Stimulated activated CD8-positive, alpha-beta memory T cell treated with anti-CD3 and anti-CD28 coated beads, Interleukin-2, amount 100 ng/mL, for 48 hours (primary cell): ENCODE measurements around the gene TENM3.
"Not testable (repeated sequence)": the region's sequence is repeated elsewhere in the genome, so short reads cannot be mapped to it uniquely, and the experiment has no call there.

Source experiments
- DNase-seq, 2 donors: peaks; one replicate each; pipeline ENCODE4 v3.0.0-alpha.2; 2020; ENCODE audit warnings: low read depth in 2 of 2

Gene TENM3

DNA sequence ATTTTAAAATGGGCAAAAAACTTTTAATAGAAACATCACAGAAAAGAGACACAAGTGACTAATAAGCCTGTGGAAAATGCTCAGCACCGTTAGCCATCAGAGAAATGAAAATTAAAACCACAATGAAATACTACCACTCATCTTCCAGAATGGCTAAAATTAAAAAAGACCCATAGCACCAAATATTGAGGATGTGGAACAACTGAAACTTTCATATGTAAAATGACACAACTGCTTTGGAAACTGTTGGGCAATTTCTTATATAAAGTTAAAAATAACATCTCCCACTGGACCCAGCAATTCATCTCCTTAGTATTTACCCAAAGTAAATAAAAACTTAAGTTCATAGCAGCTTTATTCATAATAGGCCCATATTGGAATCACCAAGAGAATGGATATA is 94.2 kb downstream of the TENM3 start:
- no peak for DNase-seq

DNA sequence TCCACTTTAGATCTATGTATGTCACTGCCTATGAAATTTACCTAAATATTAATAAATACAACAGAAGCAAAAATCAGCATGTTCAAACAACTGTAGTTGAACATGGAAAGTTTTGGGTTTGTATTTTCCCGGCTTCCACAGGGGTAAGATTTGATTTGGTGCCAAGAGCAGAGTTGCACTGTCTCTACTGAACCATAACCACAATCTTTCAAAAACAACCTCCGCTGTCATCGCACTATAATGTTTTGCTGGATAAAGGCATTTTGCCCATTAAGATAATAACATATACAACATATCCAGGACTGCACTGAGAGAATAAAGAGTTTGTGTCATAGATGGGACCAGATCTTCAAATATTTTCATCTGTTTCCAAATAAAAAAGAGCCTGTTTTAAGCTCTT is 94.9 kb downstream of the TENM3 start:
- no peak for DNase-seq

DNA sequence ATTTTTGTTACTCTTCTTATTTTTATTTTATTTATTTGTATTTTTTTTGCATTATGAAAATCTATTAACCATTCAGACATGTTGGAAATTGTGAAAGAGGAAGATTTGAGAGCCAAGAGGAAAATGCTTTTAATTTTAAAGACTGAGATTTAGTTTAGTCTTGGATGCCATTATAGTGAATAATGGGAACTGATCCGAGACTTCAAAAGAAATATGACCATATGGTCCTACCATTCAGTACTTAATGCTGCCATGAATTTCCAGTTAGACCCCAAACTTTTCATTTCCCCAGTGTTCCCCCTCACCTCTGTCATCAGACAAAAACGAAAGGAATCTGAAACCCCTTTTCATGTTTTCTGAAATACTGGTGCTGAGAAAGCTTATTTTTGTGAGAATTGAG is 95.5 kb downstream of the TENM3 start:
- no peak for DNase-seq

GRCh38 chr4:182339221-182339641 is 96.0 kb downstream of the TENM3 start:
- no peak for DNase-seq

DNA sequence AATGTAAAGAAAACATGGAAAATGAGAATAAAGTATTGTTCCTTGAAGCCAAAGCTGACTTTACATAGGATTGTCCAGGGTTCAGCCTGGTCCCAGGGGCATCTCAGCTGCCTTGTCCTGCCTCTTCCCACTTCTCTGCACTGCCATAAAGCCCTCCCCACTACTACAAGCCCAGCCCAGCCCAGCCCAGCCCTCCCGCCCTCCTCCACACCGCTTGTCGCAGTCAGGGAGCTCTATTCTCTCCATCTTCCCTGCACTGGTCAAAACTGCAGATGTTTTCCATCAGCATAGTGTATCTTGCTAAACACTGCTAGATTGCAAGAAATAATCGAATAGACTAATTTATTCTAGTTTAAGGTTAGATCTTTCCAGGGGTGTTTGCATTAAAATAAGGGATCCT is 100.3 kb downstream of the TENM3 start:
- no peak for DNase-seq

DNA sequence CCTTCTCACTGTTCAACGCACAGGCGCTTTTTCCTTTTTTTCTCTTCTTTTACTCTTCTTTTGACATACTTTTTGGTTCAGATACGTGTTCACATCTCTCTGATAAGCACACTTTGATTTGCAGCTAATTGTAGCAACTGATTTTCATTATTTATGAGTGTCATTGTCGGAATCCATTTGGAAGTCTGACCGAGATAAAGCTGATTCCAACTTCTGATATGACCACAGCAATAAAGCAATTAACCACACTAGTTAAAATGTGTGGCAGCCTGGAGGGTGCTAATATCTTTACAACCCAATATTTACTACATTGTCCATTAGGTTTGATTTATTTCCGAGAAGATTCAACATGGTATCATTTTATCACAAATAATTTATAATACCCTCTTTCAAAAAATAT is 101.8 kb downstream of the TENM3 start:
- DNase-seq: no peak

DNA sequence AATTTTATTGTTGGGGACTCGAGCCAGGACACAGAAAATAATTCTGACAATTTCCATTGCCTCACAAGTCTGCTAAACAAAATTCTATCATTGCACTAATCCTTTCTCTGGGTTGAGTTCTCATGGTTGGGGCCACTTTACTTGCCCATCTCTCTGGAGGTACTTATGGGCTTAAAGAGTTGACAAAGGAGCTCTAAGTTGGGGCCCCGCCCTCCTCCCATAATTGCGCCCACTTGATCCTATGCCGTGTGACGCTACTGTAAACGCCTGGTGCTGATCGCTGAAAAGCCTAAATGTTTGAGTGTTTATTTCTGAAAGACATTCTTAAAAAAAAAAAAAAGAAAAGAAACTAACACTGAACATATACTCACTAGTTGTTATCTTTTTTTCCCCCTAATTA is 103.0 kb downstream of the TENM3 start:
- DNase-seq: no peak

GRCh38 chr4:182346675-182347375 is 103.6 kb downstream of the TENM3 start:
- DNase-seq: no peak

DNA sequence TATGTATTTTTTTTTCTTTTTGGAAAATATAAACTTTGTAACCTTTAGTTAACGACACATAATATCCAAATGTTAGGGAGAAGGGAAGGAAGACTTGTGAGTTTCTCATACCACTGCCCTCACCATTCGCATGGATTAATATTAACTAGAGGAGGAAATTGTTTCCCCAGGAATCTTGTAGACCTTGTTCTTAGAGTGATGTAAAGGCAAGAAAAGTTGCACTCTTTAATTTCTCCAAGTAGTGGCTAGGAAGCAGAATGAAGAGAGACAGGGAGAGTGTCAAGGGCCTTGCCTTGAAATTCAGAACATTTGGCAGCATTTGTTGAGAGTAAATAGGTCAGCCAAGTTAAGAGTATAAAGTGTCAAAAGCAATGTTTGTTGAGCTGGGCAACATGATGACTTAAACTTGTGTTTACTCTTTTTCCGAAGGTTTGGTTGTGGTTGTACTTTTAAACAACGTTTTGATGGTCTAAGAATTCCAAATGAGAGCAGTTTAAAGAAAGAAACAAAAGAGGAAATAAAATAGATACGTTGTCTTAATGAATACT is 105.7 kb downstream of the TENM3 start:
- no peak for DNase-seq

- DNase-seq: no peak
These were observed 106.8 kb downstream of the TENM3 start for GRCh38 chr4:182350041-182350440.

- DNase-seq: no peak
These were observed 108.3 kb downstream of the TENM3 start for GRCh38 chr4:182351485-182351884.

DNA sequence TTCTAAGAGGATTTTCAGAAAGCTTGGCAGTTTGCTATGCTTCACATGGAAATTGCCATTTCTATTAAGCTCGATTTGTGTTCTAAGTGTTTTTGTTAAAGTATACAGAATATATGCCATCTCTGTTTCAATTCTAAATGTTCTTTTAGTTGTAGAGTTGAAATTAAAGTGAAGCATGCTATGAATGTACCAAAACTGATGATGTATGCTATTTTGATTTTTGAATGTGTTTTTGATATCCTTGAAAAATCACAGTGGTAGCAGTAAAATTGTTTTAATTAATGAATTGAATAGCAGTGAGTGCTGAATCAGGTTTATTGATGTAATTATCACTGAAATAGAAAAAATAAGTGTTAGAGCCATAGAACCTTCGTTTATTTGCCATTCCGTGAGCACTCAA is 110.9 kb downstream of the TENM3 start:
- DNase-seq: no peak

DNA sequence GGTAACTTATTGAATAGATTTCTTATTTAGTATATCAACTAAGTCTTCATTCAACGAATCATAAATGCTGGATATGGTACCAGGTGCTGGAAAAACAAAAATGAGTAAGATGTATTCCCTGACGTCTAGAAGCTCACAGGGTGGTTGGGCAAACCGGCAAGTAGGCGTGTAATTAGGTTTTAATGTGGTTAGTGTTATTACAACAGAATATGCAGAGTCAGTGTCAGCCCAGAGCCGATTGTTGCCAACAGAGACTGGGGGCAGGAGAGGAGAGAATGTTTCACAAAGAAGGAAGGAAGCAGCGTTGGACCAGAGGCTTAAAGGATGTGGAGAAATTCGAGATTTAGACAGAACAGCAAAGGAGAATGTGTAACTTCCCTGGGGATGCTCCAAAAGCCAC is 111.7 kb downstream of the TENM3 start:
- no peak for DNase-seq

DNA sequence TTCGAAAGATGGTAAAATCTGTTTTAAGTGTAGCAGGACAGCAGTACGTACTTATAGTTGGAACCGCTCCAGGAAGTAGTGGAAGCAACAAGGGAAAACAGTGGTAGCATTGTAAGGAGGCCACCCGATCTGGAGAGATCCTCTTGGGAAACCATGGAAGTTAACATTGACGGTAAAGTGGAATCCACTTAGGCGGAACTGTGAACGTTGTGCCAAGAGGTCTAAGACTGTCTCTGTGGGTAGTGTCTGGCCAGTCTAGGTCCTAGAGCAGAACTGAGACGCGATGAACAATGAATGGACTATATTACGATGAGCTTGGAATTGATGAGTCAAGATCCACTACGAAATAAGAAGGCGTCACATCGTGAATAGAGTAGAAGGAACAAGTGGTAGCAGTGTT is 124.0 kb downstream of the TENM3 start:
- no peak for DNase-seq

DNA sequence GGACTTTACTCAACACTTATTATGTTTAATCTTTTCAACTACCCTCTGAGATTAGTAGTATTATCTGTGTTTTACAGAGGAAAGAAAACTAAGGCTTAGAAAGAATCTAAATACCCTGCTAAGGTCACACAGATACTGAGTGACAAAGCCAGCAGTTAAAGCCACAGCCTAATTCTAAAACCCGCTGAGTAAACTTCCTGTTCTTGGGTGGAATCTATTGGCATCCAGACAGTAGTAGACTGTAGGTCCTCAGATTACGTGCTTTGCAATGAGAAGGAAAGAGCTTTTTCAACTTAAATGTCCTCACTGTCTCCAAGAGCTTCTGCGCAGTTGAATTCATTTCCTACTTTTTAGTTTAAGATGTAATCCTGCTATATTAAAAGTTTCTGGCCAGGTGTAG is 126.0 kb downstream of the TENM3 start:
- DNase-seq: no peak

DNA sequence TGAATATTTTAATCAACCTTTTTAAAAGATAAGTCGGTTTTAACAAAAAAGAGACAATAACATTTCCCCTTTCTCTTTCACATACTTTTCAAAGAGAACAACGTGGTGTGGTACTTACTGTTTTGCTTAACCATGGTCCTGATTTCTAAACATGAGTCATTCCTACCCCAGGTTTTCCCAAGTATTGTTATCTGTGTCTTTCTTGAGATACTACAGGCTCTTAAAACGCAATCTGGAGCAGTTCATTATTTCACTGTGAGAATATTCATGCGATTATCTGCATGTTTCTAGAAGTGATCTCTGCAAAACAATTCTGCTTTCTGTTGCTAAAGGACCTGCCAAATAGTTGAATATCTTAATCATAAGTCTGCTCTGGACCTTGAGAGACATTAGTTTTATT is 127.3 kb downstream of the TENM3 start:
- no peak for DNase-seq

- DNase-seq: no peak
These were observed 137.6 kb downstream of the TENM3 start for GRCh38 chr4:182380771-182381181.

DNA sequence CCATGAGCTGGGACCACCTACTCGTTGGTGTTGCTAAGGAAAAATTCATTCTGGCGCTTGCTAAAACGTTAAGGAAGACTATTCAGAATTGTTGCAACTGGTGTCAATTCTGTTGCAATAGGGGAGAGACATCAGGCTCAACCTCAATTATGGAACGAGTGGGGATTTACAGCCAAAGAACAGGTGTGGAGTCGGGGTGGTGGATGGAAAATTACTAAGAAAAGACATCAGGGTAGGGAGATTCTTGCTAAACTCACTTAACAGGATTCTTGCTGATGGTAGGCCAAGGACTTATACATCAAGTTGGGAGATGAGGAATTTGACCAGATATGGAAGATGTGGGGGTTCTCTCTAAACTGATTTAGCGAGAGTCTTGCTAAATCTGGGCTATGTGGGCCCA is 139.7 kb downstream of the TENM3 start:
- DNase-seq: no peak

- DNase-seq: no peak
These were observed 141.5 kb downstream of the TENM3 start for GRCh38 chr4:182384631-182385091.

DNA sequence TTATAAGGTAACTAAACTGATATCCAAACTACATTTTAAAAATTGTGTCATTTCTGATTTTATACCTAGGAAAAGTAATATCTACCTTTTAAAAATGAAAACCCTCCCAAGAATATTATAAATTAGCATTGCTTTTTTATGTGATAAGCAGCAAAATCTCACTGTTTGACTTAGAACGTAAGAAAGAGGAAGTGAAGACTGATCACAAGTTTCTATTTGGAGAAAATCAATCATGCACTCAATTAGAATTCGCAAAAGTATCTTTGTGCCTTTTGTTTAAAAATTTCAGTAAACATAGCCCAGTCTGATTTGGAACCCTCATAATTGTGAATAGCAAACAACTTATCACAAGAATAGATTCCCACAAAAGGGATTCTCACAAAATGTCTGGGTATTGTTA is 142.7 kb downstream of the TENM3 start:
- DNase-seq: no peak

- not testable (repeated sequence) for DNase-seq
These were observed 143.4 kb downstream of the TENM3 start for GRCh38 chr4:182386576-182386975.

DNA sequence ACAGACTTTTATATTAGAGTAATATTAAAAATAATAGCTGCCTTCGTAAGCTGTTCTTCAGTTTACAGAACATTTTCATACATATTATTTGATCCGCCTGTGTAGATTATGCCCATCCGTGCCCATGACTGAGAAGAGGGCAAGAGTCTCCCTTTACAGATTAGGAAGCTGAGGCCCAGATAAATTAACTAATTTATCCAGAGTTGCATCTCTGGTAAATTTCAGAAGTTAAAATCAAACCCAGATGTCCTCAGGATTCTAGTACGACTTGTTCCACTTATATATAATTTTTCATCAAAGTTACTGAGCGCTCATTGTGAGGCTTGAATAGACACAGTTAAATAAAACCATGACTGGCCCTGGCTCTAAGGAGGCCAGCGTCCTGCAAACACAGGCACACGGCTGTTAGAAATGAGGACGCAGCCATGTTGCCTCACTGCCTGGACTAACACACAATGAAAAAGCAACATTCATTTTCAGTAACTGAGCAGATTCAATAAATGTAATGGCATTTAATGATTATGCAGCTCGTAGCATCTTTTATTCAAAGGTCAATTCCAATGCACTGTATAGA is 148.0 kb downstream of the TENM3 start:
- no peak for DNase-seq

DNA sequence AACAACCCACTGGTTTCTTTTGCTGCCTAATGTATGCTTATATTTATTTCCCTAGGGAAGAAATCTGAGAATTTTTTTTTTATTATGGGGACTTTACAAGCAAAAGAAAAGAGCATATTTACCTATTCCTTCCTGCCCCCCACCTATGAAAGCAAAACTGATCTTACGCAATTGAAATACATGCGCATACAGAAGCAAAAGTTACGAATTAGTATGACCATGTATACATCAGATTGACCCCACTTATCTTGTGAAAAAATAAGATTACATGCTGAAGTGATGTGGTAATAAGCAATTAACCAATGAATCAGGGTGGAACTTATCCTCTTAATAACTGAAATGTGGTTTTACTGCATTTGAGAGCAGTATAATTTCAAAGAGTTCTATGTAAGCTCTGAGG is 151.0 kb downstream of the TENM3 start:
- no peak for DNase-seq

- no peak for DNase-seq
These were observed 156.9 kb downstream of the TENM3 start for GRCh38 chr4:182400081-182400480.
